Posterior cingulate gyrus (tissue), 11 donors: ENCODE measurements around the gene CSTF3.
"Not testable (repeated sequence)": the region's sequence is repeated elsewhere in the genome, so short reads cannot be mapped to it uniquely, and the experiment has no call there.

Source experiments
- DNase-seq, 10 donors: peaks; one replicate each; pipeline versions ENCODE4 v3.0.0 to v3.0.0-alpha.2; 2020 to 2021; ENCODE audit warnings: mixed read lengths in 3 of 10
- intact Hi-C: fragments of 100-400 bp; cut with DNase I; formaldehyde crosslinking; loops from one replicate; pipeline ENCODE4 v1.15.1; 2023

CSTF3 gene

GRCh38 chr11:33161120-33162005, at the start of gene CSTF3:
Gene CSTF3 (minus strand): TSS chr11:33161480. CDS start chr11:33161325, 155 bp downstream.
- peak; percentile 100 for DNase-seq
- intact Hi-C loops, result loop anchor here (2.0 to 5.0 kb wide), 3 partner anchors 95 to 531 kb away; partner anchors contain the start of genes HIPK3 and TCP11L1

GRCh38 chr11:33208150-33208549, 46.9 kb upstream of the CSTF3 start:
- DNase-seq, result no peak
- intact Hi-C loops, result no loop called here

GRCh38 chr11:33207408-33207985, 46.2 kb upstream of the CSTF3 start:
- intact Hi-C loops, result no loop called here
- DNase-seq, result no peak

GRCh38 chr11:33197915-33198727, 36.8 kb upstream of the CSTF3 start:
- DNase-seq, result no peak

GRCh38 chr11:33195462-33196173, 34.3 kb upstream of the CSTF3 start:
- no peak for DNase-seq
- intact Hi-C loops, result no loop called here

More at GRCh38 chr11:33197915-33198727, 36.8 kb upstream of the CSTF3 start:
- intact Hi-C loops, result no loop called here

GRCh38 chr11:33194455-33194854, 33.2 kb upstream of the CSTF3 start:
- no peak for DNase-seq
- intact Hi-C loops, result no loop called here

GRCh38 chr11:33191467-33191866, 30.2 kb upstream of the CSTF3 start:
- DNase-seq, result no peak
- intact Hi-C loops, result no loop called here

GRCh38 chr11:33187998-33188722, 26.9 kb upstream of the CSTF3 start:
- intact Hi-C loops, result no loop called here
- no peak for DNase-seq

GRCh38 chr11:33185756-33186155, 24.5 kb upstream of the CSTF3 start:
- intact Hi-C loops, result no loop called here

GRCh38 chr11:33182246-33182878, 21.1 kb upstream of the CSTF3 start:
- intact Hi-C loops, result no loop called here
- no peak for DNase-seq

More at GRCh38 chr11:33185756-33186155, 24.5 kb upstream of the CSTF3 start:
- DNase-seq, result no peak

GRCh38 chr11:33179348-33179803, 18.1 kb upstream of the CSTF3 start:
- no peak for DNase-seq
- intact Hi-C loops, result no loop called here

GRCh38 chr11:33178443-33179180, 17.3 kb upstream of the CSTF3 start:
- no peak for DNase-seq
- intact Hi-C loops, result no loop called here

- DNase-seq, result no peak
- intact Hi-C loops, result no loop called here
These were observed 16.5 kb upstream of the CSTF3 start for GRCh38 chr11:33177676-33178336.

- intact Hi-C loops, DNase-seq: not testable (repeated sequence)
These were observed 15.5 kb upstream of the CSTF3 start for GRCh38 chr11:33176760-33177159.

GRCh38 chr11:33172996-33173395, 11.7 kb upstream of the CSTF3 start:
- intact Hi-C loops, result no loop called here
- DNase-seq, result no peak

- intact Hi-C loops, result no loop called here
These were observed 11.1 kb upstream of the CSTF3 start for GRCh38 chr11:33172345-33172744.

GRCh38 chr11:33171251-33171650, 10.0 kb upstream of the CSTF3 start:
- intact Hi-C loops, result no loop called here
- DNase-seq, result no peak

More at GRCh38 chr11:33172345-33172744, 11.1 kb upstream of the CSTF3 start:
- DNase-seq, result no peak
